Measurements from ENCODE around the gene FOXO3B. TPM values are rescaled to one million over a fixed set of nuclear protein-coding genes. Genes with fewer than 3 reads are reported as not detected.
"Not testable (repeated sequence)": the region's sequence is repeated elsewhere in the genome, so short reads cannot be mapped to it uniquely, and the experiment has no call there.

The FOXO3B gene
- total RNA-seq (2014; rRNA removed; shearing (Covaris generic)) = 0.22 and 2.5 TPM in 2 replicates

GRCh38 chr17:18681767-18682571, at the start of gene FOXO3B:
Gene FOXO3B (minus strand): TSS chr17:18682314. CDS start chr17:18681651, 663 bp downstream.
- DNase-seq (ENCODE audit: low read depth) = peak; percentile 98

- peak; percentile 6 for DNase-seq (ENCODE audit: low read depth)
These were observed 41.4 kb upstream of the FOXO3B start for GRCh38 chr17:18723509-18723908.

DNA sequence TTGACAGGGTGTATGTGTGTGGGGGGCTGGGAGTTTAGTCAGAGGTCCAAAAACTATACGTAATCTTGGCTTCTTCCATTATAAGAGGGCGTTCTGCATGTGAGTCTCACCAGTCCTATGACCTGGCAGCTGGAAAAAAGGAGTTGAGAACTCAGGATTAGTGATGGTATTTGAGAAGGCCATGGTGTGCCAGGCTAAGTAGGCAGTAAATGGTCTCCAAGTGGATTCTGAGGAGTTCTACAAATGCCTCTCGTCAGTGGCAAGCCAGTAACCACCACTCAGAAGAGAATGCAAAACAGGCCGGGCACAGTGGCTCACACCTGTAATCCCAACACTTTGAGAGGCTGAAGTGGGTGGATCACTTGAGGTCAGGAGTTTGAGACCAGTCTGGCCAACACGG, 40.5 kb upstream of the FOXO3B start:
- not testable (repeated sequence) for DNase-seq (ENCODE audit: low read depth)

- not testable (repeated sequence) for DNase-seq (ENCODE audit: low read depth)
These were observed 39.8 kb upstream of the FOXO3B start for GRCh38 chr17:18721775-18722547.

DNA sequence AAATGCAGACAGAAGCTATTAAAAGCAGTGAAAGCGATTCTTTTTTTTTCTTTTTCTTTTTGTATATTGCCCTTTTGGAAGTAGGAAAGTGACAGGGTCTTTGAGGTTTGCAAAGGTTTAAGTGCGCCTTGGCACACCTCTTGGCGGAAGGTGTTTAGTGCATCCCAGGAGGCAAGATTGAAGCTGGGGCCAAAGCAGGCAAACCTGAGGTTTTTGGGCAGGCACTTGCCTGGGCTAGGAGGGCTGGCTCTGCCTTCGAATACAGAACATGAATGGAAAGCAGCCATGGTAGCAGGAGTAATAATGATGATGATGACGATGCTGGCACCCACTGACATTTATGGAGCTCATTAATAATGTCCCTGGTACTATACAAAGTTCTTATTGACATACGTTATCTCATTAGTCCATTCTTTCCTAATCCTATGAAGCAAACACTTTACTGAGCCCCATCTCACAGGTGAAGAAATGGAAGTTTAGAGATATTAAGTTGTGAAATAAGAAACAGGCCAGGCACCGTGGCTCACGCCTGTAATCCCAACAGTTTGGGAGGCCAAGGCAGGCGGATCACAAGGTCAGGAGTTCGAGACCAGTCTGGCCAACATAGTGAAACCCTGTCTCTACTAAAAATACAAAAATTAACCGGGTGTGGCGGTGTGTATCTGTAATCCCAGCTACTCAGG, 37.5 kb upstream of the FOXO3B start:
- DNase-seq (ENCODE audit: low read depth) = not testable (repeated sequence)

GRCh38 chr17:18718643-18719427, 36.7 kb upstream of the FOXO3B start:
- DNase-seq (ENCODE audit: low read depth) = peak; percentile 81

- DNase-seq (ENCODE audit: low read depth) = peak; percentile 55
These were observed 30.4 kb upstream of the FOXO3B start for GRCh38 chr17:18712354-18712999.

DNA sequence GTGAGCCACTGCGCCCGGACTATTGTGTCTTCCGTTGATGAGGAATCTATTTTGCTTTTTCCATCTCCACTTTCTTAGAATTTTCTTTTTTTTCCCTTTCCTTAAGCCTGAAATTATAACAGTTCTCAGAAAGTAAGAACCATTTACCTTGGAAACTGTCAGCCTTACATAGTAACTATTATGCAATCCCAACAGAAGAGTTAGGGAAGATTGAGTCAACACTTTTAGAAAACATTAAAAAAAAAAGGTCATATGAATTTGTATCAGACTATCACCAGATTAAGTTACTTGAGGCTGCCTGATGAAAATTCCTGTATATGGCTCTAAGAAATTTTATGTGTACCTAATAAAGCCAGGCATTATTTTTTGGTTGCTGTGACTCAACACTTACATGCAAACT, 26.1 kb upstream of the FOXO3B start:
- not testable (repeated sequence) for DNase-seq (ENCODE audit: low read depth)

DNA sequence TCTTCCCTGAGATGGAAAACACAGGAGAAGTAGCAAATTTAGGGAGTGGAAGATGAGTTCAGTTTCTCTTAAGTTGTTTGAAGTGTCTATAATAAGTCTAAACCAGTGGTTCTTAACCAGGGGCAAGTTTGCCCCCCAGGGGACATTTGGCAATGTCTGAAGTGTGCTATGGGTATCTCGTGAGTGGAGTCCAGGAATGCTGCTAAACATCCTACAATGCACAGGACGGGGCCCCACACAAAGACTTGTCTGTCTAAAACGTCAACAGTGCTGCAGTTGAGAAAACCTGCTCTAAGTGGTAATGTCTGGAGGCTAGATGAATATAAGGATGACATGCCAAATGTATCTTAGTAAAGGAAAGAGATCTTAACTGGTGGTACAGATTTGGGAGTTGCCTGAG, 23.8 kb upstream of the FOXO3B start:
- not testable (repeated sequence) for DNase-seq (ENCODE audit: low read depth)

DNA sequence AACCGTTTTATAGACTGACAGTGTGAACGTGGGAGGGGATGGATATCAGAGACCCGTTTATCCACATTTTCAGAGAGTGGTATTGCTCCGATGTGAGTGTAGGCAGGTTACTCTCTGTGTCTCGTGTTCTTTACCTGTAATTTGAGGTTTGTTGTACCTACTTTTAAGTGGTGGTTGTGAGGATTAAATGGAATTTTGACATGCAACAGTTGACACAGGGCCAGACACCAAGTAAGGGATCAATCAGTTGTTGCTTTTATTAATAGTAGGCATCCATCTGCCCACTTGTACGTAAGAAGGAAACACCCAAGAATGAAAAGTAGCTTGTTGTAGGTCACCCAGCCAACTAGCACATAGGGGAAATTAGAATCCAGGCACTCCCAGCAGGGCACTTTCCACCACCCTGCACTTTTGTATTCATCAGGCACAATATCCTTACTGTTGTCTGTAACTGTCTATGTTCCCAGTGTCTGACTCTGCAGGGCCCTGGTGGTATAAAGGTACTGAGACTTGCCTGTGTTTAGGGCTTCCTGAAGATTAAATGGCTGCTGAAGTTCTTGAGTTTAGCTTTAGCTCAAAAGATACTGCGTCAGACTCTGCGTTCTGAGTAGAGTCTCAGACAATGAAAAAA, 16.5 kb upstream of the FOXO3B start:
- not testable (repeated sequence) for DNase-seq (ENCODE audit: low read depth)

DNA sequence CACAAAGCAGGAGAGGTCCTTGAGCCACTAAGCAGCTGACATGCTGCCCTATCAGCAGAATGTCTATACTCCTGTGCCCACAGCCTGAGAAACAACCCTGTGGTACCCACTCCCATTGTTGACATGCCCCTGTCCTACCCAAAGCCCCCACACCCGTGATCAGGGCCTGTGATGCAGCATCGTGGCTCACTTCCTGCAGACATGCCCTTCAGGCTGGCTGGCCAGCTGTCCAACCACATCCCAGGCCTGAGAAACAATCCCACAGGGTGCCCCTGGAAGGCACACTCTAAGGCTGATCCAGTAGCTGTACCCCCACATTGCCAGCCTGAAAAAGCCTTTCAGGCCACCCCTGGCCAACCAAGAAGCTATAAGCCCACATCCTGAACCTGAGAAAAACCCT, 13.0 kb upstream of the FOXO3B start:
- DNase-seq (ENCODE audit: low read depth) = not testable (repeated sequence)

DNA sequence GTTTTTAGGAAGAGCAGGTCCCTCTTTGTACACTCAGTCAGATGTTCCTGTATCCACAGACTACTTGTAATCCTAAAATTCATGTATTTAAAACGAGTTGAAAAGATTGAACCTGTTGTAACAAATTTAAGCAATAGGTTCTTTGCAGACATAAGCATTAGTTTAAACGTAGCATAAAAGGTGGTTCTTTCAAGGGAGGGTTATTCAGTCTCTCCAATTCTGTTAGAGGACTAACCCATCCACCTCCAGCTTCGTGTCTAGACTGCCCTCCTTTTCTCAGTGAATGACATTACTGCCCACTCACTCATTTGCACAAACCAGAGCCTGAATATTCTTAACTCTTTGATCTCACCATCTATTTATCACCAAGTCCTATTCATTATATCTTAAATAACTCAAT, 554 bp upstream of the FOXO3B start:
- DNase-seq (ENCODE audit: low read depth) = not testable (repeated sequence)

GRCh38 chr17:18677381-18677780, 4.7 kb downstream of the FOXO3B start:
- not testable (repeated sequence) for DNase-seq (ENCODE audit: low read depth)

- not testable (repeated sequence) for DNase-seq (ENCODE audit: low read depth)
These were observed 5.2 kb downstream of the FOXO3B start for GRCh38 chr17:18676928-18677327.

DNA sequence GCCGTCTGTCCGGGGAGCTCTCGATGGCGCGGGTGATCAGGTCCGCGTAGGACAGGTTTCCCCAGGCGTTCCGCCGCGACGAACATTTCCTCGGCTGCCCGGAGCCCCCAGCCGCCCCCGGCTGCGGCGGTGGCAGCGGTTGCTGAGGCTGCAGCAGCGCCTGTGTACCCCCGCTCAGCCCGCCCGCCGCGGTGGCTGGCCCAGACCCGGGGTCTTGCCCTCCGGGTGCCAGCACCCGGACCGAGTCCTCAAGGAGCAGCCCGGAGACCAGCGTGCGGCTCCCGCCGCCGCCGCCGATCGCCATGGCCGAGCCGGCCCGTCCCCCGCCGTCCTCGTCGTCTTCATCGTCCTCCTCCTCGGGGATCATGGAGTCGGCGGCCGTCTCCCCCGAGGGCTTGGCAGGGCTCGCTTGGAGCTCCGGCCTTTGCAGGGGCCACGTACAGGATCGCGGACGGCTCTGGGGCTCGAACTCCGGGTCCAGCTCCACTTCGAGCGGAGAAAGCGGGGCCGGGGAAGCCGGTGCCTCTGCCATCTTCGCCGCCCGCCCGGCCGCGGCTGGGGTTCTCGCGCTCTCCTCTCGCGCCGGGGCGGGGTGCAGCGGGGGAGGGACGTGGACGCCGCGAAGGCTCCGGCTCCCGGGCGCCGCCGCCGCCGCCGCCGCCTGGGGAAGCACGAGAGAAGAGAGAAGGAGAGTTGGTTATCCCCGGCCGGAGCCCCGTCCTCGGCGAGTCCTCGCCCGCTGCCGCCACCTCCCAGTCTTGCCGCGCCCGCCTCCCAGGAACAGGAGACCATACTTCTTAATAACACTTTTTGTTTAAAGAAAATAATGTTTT, 9.5 kb downstream of the FOXO3B start:
- not testable (repeated sequence) for DNase-seq (ENCODE audit: low read depth)

DNA sequence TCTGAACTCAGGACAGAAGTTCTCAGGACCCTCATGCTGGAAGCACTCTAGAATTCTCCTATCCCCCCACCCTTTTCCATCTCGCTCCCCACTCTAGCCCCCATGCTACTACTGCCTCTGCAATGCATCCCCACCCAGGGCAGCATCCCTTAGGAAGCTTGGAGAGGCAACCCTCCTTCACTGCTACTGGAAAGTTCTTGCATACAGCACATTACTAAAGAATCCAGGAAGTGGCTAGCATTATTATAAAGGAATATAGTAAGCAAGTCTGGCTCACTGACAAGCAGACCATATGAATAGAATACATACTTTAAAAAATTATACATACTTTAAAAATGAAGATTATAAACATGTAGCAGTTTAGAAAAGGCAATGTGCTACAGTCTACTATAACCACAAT, 13.5 kb downstream of the FOXO3B start:
- DNase-seq (ENCODE audit: low read depth) = not testable (repeated sequence)

DNA sequence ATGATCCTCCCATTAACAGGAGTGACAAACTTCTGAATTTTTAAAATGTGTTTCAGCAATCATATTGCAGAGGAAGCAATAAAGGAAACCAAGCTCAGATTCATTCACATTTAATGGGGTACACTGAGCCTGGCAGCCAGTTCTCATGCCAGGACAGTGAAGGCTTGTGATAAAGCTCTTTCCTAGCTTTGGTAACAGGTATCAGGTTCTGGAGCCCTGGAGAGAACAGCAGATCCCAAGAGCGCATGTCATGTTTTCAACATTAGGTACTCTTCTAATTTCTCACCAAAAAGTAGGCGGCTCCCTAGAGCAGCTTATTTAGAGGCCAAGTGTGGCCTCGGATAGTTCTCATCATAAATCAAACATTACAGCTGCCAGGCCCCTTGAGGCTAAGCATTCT, 14.6 kb downstream of the FOXO3B start:
- DNase-seq (ENCODE audit: low read depth) = not testable (repeated sequence)

GRCh38 chr17:18666326-18666725, 15.8 kb downstream of the FOXO3B start:
- not testable (repeated sequence) for DNase-seq (ENCODE audit: low read depth)

DNA sequence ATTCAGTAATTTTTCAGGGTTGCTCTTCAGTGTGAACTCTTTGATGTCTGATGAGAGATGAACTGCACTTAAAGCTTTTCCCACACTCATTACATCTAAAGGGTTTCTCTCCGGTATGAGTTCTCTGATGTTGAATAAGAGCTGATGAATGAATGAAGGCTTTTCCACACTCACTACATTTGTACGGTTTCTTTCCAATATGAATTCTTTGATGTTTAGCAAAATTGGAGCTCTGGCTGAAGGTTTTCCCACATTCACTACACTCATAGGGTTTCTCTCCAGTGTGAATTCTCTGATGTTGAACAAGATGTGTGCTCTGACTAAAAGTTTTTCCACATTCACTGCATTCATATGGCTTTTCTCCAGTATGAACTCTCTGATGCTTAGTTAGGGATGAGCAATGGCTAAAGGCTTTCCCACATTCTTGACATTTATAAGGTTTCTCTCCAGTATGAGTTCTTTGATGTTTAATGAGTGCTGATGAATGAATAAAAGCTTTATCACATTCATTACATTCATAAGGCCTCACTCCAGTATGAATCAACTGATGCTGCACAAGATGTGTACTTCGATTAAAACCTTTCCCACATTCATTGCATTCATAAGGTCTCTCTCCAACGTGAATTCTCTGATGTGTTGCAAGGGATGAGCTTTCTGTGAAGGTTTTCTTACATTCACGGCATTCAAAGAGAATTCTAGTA, 20.0 kb downstream of the FOXO3B start:
- not testable (repeated sequence) for DNase-seq (ENCODE audit: low read depth)

Measured in M059J (cell line).